ENCODE measurements around the gene CHRNB1. TPM values are rescaled to one million over a fixed set of nuclear protein-coding genes. Genes with fewer than 3 reads are reported as not detected.
A peak's percentile ranks its signal among the peaks of the same experiment; 100 is the strongest.
"Not testable (repeated sequence)": the region's sequence is repeated elsewhere in the genome, so short reads cannot be mapped to it uniquely, and the experiment has no call there.

The CHRNB1 gene
- total RNA-seq, 2 donors from 2014 or later, result 12.1 to 17.6 TPM

GRCh38 chr17:7443499-7444485 is 1.1 kb upstream of the CHRNB1 start:
- Mint-ChIP-seq H3K27ac (no peak overlapping the region), H3K9me3 (no peaks in the 10 kb centered on the region), H3K36me3 (peaks cover 3 to 16% of the 10 kb centered on the region in 2 donors)
- no peak for DNase-seq (ENCODE audit: low spot score in 2 of 2)
- no peak for ATAC-seq

- Mint-ChIP-seq H3K36me3 (peaks cover 0 to 10% of the 10 kb centered on the region in 2 donors), H3K27ac (no peak overlapping the region), H3K9me3 (no peaks in the 10 kb centered on the region)
- DNase-seq (ENCODE audit: low spot score in 2 of 2), result peak in 1 of 2 donors; percentile 32
- ATAC-seq, result peak; percentile 52 to 80
These were observed 733 bp downstream of the CHRNB1 start for GRCh38 chr17:7445619-7445968.

GRCh38 chr17:7448461-7448860 is 3.6 kb downstream of the CHRNB1 start:
- Mint-ChIP-seq H3K36me3 (peaks cover 0 to 6% of the 10 kb centered on the region in 2 donors), H3K9me3 (no peaks in the 10 kb centered on the region), H3K27ac (no peak overlapping the region)
- no peak for DNase-seq (ENCODE audit: low spot score in 2 of 2)
- ATAC-seq, result no peak

GRCh38 chr17:7459961-7460545 is 15.2 kb downstream of the CHRNB1 start:
- no peaks in the 10 kb centered on the region for H3K36me3 Mint-ChIP-seq
- H3K27ac Mint-ChIP-seq, result peak overlapping the region in 1 of 2 donors; percentile 29

GRCh38 chr17:7460850-7461660 is 16.2 kb downstream of the CHRNB1 start:
- no peak for ATAC-seq
- Mint-ChIP-seq H3K27ac (peak overlapping the region; percentile 29 to 95), H3K36me3 (no peaks in the 10 kb centered on the region), H3K9me3 (no peaks in the 10 kb centered on the region)
- DNase-seq (ENCODE audit: low spot score in 2 of 2), result no peak

More at GRCh38 chr17:7459961-7460545, 15.2 kb downstream of the CHRNB1 start:
- ATAC-seq, result no peak
- H3K9me3 Mint-ChIP-seq, result no peaks in the 10 kb centered on the region
- no peak for DNase-seq (ENCODE audit: low spot score in 2 of 2)

GRCh38 chr17:7462474-7463371 is 17.9 kb downstream of the CHRNB1 start:
- no peak for DNase-seq (ENCODE audit: low spot score in 2 of 2)
- H3K27ac Mint-ChIP-seq, result no peak overlapping the region
- ATAC-seq, result no peak
- no peaks in the 10 kb centered on the region for H3K9me3 Mint-ChIP-seq
- no peaks in the 10 kb centered on the region for H3K36me3 Mint-ChIP-seq

- ATAC-seq (no peak), DNase-seq (ENCODE audit: low spot score in 2 of 2) (no peak)
- Mint-ChIP-seq H3K9me3 (no peaks in the 10 kb centered on the region), H3K36me3 (no peaks in the 10 kb centered on the region), H3K27ac (no peak overlapping the region)
These were observed 18.5 kb downstream of the CHRNB1 start for GRCh38 chr17:7463372-7463846.

GRCh38 chr17:7464081-7464480 is 19.2 kb downstream of the CHRNB1 start:
- H3K27ac Mint-ChIP-seq, result peak overlapping the region in 1 of 2 donors; percentile 87
- no peaks in the 10 kb centered on the region for H3K36me3 Mint-ChIP-seq
- ATAC-seq (no peak), DNase-seq (ENCODE audit: low spot score in 2 of 2) (no peak)
- no peaks in the 10 kb centered on the region for H3K9me3 Mint-ChIP-seq

- no peak for ATAC-seq
- no peaks in the 10 kb centered on the region for H3K9me3 Mint-ChIP-seq
- H3K27ac Mint-ChIP-seq, result peak overlapping the region in 1 of 2 donors; percentile 36
- DNase-seq (ENCODE audit: low spot score in 2 of 2), result no peak
- H3K36me3 Mint-ChIP-seq, result no peaks in the 10 kb centered on the region
These were observed 20.9 kb downstream of the CHRNB1 start for GRCh38 chr17:7465597-7466275.

GRCh38 chr17:7466318-7466638 is 21.4 kb downstream of the CHRNB1 start:
- Mint-ChIP-seq H3K9me3 (no peaks in the 10 kb centered on the region), H3K36me3 (no peaks in the 10 kb centered on the region), H3K27ac (peak overlapping the region; percentile 36 to 83)
- no peak for DNase-seq (ENCODE audit: low spot score in 2 of 2)
- no peak for ATAC-seq

- DNase-seq (ENCODE audit: low spot score in 2 of 2) (no peak), ATAC-seq (peak in 1 of 2 donors; percentile 75)
- H3K27ac Mint-ChIP-seq, result peak overlapping the region; percentile 83 to 93
These were observed 21.9 kb downstream of the CHRNB1 start for GRCh38 chr17:7466639-7467341.

GRCh38 chr17:7467498-7467897 is 22.6 kb downstream of the CHRNB1 start:
- no peak for ATAC-seq
- Mint-ChIP-seq H3K36me3 (no peaks in the 10 kb centered on the region), H3K9me3 (no peaks in the 10 kb centered on the region), H3K27ac (peak overlapping the region; percentile 74 to 83)
- DNase-seq (ENCODE audit: low spot score in 2 of 2), result no peak

More at GRCh38 chr17:7466639-7467341, 21.9 kb downstream of the CHRNB1 start:
- Mint-ChIP-seq H3K9me3 (no peaks in the 10 kb centered on the region), H3K36me3 (no peaks in the 10 kb centered on the region)

GRCh38 chr17:7468290-7468689 is 23.4 kb downstream of the CHRNB1 start:
- no peak for ATAC-seq
- H3K36me3 Mint-ChIP-seq, result no peaks in the 10 kb centered on the region
- no peak for DNase-seq (ENCODE audit: low spot score in 2 of 2)
- no peaks in the 10 kb centered on the region for H3K9me3 Mint-ChIP-seq
- no peak overlapping the region for H3K27ac Mint-ChIP-seq

- no peak for ATAC-seq
- H3K27ac Mint-ChIP-seq, result peak overlapping the region in 1 of 2 donors; percentile 14
- no peaks in the 10 kb centered on the region for H3K9me3 Mint-ChIP-seq
These were observed 24.0 kb downstream of the CHRNB1 start for GRCh38 chr17:7468804-7469389.

GRCh38 chr17:7469843-7470242 is 25.0 kb downstream of the CHRNB1 start:
- not testable (repeated sequence) for H3K36me3 Mint-ChIP-seq; H3K9me3 Mint-ChIP-seq; DNase-seq (ENCODE audit: low spot score in 2 of 2); H3K27ac Mint-ChIP-seq; ATAC-seq

More at GRCh38 chr17:7468804-7469389, 24.0 kb downstream of the CHRNB1 start:
- DNase-seq (ENCODE audit: low spot score in 2 of 2), result no peak
- no peaks in the 10 kb centered on the region for H3K36me3 Mint-ChIP-seq

All from activated naive CD4-positive, alpha-beta T cell treated with anti-CD3 and anti-CD28 coated beads, Interleukin-2, amount 50 U/mL, for 72 hours (primary cell).